HG03469 (cell line): ENCODE results near the gene CAMKMT.

Source experiments
- ATAC-seq: cut with Tn5 transposase; IDR thresholded peaks from one replicate; pipeline ENCODE4 v1.9.1; 2021; ENCODE audit warnings: mild to moderate bottlenecking, moderate library complexity, moderate number of reproducible peaks; ENCODE audit not compliant: unreplicated experiment

Gene CAMKMT

GRCh38 chr2:44682459-44682858 is 320.7 kb downstream of the CAMKMT start:
- ATAC-seq = no peak

- ATAC-seq = no peak
Measured at GRCh38 chr2:44684559-44684958, 322.8 kb downstream of the CAMKMT start.

DNA sequence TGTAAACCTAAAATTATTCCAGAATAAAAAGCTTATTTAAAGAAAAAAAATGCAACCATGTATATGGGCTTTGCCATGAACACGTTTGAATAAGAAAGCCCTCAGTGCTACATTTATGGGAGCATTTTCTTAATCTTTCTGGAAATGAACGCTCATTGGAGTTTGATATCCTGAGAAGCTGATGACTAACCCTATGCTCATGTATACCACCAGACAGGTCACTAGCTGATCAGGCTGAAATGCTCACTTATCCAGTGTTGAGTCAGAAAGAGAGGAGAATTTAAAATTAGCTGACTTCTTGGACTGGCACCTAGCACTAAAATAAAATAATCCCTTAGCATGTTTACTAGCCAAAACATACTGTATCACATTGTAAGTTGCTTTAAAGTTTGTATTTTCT is 324.8 kb downstream of the CAMKMT start:
- no peak for ATAC-seq

DNA sequence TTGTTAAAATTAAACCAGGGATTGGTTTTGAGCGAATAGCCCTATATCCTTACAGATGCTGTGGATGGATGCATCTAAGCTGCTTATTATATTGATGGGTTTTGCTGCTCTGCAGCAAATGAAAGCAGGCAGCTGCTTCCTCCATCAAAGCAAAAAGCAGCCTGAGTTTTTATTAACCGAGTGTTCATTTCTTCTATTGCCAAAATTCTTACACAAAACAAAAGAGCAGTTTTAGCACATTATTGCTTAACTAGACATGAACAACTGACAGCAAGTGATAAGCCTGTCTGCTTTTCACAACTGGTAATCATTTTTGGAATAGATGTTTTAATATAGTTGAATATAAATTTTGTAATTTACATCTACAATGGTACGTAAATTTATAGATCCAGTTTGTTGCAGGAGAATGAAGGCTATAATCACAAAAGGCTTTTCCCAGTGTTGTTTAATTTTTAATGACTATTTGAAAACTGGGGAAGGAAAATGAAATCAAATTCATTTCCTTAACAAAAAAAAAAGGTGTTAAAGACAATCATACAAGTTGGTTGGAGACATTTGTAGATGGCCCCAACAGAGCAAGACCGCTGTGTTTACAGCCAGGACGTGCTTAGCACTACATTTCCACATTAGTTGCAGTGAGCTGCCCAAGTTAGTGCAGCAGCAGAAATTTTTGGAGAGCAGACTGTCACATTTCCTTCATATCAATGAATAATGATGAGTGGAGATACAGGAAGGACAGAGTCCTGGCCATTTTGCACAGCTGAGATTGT is 326.1 kb downstream of the CAMKMT start:
- ATAC-seq = no peak

GRCh38 chr2:44688456-44689124 is 326.8 kb downstream of the CAMKMT start:
- ATAC-seq = no peak

DNA sequence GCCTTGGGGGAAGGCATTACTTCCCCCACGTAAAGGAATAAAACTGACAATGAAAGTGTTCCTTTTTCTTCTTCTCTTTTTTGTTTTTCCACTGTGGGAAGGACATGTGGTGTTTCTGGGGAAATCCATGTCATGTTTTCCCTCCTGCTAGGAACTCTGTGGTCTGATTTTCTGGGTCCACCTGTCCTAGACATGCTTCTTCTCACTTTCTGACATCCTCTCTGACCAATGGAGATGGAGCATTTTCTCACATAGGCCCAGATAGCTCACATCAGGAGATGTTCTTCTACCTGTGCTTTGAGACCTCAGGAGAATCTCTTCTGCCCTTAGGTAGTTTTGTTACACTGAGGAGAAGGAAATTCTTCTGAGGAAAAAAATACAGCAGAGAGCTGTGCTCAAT is 327.8 kb downstream of the CAMKMT start:
- no peak for ATAC-seq

- no peak for ATAC-seq
Measured at GRCh38 chr2:44691174-44691785, 329.5 kb downstream of the CAMKMT start.

DNA sequence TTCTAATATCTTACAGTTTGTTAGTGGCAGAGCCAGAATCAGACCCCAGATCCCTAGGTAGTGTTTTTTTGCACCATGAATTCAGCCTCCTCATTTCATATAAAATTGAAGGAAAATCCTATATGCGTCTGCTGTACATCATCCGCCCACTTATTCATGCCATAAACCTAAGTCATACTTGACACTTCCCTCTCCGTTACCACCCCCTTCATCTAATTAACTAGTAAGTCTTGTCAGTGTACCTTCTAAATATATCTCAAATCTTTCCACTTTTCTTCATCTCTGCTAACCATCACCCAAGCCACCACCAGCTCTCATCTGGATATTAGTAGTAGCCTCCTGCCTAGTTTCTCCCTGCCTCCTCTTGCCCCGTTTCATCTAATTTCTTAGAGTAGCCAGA is 331.1 kb downstream of the CAMKMT start:
- no peak for ATAC-seq

GRCh38 chr2:44700824-44701223 is 339.1 kb downstream of the CAMKMT start:
- ATAC-seq = no peak

DNA sequence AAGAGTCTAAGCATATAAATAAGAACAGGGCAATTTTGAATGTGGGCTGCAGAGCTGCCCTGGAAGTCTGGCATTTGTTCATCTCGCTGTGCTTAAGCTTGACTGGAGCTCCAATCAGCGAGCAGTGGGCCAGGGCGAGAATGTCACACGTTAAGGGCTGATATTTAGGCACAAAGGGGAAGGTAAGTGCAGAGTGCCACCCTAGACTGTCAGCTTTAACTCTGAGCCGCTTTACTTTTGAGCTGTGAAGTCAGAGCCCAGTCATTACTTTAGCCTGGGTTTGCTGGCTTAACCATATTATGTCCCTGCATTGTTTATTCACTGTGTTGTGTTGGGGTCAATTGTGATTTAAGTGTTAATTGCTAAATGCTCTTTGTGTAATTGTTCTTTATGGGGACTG is 343.6 kb downstream of the CAMKMT start:
- ATAC-seq = no peak

GRCh38 chr2:44705876-44706480 is 344.2 kb downstream of the CAMKMT start:
- no peak for ATAC-seq

GRCh38 chr2:44706681-44707553 is 345.2 kb downstream of the CAMKMT start:
- ATAC-seq = no peak

- ATAC-seq = no peak
Measured at GRCh38 chr2:44707945-44708660, 346.4 kb downstream of the CAMKMT start.

GRCh38 chr2:44708661-44709000 is 346.9 kb downstream of the CAMKMT start:
- no peak for ATAC-seq

GRCh38 chr2:44713170-44713569 is 351.4 kb downstream of the CAMKMT start:
- no peak for ATAC-seq

- ATAC-seq = no peak
Measured at GRCh38 chr2:44715671-44716081, 353.9 kb downstream of the CAMKMT start.

GRCh38 chr2:44716131-44716530 is 354.4 kb downstream of the CAMKMT start:
- no peak for ATAC-seq

DNA sequence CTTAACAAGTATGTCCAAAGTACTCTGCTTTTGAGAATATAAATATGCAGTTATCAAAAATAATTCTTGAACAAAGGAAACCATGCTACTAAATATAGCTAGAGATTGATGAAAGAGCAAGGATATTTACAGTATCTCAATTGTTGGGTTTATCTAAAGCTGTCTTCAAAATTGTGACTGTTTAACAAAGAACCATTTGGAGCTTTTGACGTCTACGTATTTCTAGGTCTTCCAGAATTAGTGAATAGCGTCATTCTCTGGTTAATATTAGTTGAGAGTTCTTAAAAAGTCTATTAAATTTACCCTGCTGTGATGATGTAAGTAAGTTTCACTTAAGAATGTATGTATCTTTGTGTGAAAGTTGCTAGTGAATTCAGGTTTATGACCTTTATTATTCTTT is 356.7 kb downstream of the CAMKMT start:
- ATAC-seq = no peak

DNA sequence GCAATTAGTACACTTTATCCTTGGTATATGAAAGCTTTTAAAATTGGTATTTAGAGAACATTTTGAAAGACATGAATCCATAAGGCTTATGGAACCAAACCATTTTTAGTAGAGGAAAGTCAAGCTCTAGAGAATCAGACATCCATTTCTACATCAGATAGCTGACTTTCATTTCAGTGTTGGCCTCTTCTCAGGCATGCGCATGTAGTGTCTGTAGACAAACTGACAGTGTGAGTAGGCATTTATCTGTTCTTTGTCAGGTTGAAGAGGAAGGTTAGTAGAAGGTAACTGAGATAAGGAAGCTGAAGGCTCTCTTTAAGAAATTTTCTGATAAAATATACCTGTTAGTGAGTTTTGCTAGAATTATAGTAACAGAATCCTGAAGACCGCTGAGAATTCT is 357.8 kb downstream of the CAMKMT start:
- ATAC-seq = no peak

DNA sequence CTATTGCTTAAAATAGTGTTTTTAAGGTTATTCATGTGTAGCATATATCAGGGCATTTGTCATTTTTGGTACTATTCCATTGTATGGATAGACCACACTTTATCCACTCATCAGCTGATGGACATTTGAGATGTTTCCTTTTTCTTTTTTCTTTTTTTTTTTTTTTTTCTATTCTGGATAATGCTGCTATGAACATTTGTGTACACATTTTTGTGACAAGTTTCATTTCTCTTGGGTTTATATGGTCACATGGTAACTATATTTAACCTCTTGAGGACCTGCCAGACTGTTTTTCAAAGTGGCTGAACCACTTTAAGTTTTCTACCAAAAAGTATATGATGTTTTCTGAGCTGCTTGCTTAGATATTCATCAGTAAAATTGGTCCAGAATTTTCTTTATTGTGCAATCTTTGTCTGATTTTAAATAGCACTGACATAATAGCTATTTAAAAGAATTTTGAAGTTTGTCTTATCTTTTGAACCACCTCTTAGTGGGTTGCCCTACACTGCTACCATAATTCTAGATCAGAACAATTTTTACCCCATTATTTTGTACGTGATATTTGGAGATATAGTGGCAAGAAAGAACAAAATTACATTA is 360.4 kb downstream of the CAMKMT start:
- ATAC-seq = no peak
